ENCODE measurements around the gene SKAP1.
"Not testable (repeated sequence)": the region's sequence is repeated elsewhere in the genome, so short reads cannot be mapped to it uniquely, and the experiment has no call there.

The SKAP1 gene

DNA sequence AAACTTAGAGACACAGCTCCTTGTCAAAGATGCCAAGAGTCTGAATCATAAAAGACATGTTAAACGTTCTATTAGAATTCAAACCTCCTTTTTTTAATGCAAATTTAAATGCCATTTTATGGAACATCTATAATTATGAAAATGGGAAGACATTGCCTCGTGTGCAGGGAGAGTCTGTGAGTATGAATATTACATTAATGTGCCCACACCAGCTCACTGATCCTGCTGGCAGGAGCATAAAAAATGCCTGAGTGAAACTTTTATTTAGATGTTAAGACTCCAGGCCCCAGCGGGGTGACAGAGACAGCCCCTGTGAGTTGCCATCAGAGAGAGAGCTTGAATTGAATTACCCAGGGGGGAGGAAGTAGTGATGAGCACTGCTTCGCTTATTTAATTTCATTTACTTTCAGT, 237.7 kb downstream of the SKAP1 start:
- DNase-seq = no peak

DNA sequence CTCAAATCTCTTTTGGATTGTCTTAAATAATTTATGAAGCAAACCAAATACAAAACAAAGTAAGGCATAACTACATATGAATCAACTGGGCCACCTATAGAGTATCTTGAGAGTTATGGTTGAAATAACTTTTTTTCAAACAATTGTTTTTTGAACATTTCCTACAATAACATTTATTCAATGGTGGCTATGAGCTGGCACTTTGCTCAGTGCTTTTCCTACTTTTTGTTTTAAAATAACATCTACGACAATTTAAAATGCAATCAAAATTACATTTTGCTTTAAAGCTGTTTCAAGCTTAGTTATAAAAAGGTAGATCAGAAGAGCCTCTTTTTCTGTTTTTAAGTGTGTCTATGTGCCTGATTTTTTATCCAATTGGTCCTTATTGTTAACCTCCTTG, 238.7 kb downstream of the SKAP1 start:
- no peak for DNase-seq

DNA sequence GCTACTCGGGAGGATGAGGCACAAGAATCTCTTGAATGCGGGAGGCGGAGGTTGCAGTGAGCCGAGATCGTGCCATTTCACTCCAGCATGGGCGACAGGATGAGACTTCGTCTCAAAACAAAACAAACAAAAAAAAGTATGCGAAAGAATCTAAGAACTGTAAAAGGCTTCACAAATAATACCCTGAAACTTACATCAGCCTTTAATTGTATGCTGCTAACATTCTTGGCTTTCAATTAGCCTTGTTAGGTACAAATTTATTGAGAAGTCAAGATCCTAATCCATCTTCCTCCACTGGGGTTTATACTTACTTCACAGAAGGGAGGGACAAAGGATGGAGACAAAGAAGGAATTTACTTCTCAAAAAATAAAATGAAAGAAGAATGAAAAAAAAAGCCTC, 239.1 kb downstream of the SKAP1 start:
- no peak for DNase-seq

DNA sequence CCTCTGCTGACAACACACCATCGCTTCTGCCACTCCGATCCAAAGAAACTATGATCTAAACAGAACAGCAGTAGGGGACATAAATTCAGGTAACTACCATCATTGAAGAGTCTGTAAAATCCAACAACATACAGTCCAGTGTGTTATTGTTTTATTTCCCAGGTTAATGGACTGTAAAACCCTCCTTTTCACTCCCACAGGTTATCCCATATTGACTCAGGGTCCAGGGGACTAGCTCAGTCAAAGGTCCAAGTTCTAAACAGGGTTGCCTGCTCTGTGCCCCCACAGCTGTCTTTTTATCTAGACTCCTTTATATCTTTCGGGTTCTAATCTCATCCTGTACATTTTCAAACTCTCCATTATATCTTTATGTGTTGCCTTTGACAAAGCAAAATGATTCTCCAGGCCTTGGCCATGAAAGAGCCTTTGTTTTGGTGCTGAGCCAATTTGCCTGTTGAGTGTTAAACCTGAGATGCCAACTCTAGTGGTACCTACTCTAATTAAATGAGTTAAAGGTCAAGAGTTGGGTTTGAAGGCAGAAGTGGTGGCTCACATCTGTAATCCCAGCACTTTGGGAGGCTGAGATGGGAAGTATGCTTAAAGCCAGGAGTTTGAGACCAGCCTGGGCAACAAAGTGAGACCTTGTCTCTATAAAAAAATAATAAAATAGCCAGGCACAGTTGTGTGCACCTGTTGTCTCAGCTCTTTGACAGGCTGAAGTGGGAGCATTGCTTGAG, 242.0 kb downstream of the SKAP1 start:
- DNase-seq = no peak

DNA sequence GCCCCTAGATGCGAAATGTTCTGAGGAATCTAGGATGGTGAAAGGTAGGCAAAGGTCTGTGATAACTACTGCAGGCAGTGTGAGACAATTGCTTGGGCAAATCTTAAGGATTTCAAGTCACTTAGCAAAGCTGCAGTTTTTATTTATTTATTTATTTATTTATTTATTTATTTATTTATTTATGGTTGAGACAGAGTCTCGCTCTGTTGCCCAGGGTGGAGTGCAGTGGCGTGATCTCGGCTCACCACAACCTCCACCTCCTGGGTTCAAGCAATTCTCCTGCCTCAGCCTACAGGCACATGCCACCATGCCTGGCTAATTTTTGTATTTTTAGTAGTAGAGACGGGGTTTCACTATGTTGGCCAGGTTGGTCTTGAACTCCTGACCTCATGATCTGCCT, 243.7 kb downstream of the SKAP1 start:
- DNase-seq = not testable (repeated sequence)

DNA sequence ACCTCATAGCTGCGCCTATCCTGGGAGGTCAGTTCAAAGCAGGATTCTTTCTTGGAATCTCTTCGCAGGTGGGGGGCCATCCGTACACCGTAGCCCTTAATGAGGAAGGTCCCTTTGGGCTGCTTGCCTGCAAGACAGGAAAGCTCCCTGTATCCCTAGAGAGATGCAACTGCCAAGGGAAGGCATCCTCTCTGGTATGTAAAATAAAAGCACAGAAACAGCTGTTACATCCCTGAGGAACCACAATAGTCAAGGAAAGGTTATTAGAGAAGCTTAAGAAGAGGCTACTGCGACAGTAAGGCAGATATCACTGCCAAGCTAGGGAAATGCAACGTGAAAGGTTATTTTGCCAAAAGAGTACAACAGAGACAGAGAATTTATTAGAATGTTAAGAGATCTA, 245.3 kb downstream of the SKAP1 start:
- no peak for DNase-seq

DNA sequence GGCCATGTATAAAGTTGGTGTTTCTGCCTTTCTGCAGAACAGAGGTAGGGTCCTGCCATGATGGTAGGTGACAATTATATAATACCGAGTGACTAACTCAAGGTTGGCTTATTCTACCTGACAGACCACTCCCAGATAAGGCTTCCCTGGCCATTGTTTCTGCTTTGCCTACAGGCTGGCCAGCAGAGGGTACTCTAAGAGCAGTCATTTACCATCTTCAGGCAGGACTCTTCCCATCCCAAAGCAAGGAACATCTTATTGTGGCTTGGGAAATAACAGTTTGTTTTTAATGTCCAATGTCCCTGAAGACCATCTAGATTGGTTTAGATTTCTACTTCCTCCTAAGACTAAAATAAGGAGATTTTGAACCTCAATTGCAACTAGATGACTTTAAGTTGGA, 248.4 kb downstream of the SKAP1 start:
- DNase-seq = no peak

DNA sequence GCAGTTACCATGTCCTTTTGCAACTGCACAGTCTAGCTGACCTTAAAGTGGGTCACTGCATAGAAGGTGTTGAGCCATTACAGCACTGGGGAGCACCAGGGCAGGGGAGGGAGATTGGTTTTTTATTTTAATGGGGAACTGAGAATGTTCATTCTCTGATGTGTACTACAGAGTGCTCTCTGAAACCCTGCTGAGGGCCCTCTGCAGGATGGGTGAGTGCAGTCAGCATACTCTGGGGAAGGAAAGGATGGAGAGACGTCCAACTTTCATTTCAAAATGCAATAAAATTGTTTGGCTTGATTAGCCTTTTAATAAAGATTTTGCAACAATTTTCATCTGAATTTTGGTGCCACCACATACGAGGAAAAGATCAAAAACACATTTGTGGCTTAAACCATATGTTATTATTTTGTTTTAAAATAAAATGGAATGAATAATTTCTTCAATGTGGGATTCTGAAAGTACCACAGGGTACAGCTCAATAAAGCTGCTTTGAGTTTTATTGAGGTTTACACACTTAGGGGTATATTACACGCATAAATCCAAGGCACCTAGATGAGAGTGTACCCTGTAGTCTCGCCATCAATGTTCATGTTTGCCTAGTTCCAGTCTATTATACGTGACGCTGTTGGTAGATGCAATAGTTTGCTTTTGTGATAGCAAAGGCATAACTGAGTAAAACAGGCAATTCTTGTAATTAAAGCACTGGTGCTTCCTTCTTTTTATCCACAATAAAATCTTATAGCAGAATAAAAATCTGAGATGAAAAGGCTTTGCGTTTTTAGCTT, 249.0 kb downstream of the SKAP1 start:
- DNase-seq = no peak

DNA sequence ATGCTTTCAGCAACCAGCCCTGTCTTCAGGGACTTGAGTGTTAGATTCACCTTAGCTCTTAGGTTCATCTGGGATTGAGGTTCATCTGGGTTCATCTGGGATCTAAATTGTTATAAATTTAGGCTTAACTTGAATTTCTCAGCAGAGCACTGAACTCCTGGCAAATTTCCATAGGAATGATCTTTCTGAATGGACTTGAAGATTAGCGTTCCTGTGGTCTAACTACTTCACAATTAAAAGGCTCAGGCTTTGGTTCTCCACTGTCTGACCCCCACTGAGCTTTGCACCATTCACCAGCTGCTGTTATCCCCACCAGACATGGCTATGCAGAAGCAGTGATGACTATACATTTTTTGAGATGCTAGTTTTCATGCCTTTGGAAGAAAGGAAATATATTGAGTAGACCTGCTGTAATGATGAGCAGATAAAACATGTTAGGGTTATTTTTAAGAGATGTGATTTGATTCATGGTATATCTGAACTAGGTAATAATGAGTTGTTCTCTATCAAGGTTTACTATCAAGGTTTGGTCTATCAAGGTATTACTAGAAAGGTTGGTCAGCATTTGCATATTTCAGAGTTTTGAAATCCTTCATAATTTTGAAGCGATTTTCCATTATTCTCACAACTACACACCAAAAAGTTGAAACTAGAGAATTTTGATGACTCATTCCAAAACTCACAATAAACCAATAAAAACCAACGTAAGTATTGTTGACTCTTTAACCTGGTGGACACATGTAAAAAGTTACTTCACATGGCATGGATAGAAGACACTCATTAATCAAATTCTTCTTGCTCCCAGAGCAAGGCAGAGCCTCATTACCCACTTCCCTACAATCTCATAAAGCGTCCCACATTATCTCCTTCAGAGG, 250.7 kb downstream of the SKAP1 start:
- no peak for DNase-seq

DNA sequence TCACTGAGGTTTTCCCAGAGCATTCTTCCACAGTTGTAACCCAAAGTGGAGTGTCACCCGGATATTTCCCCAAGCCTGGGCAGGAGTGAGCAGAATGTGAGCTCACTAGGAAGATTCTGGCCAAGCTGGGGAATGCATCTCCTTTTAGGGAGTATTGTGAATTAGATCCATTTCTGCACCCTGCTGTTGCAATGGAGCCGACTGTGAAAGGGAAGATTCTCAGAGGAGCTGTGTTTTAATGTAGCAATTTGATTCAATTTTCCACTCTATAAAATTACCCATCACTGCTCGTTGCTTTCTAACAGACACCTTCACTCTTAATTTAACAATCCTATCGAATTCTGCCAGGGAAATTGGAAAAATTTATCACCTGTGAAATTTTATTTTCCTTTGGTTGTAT, 251.7 kb downstream of the SKAP1 start:
- DNase-seq = no peak

DNA sequence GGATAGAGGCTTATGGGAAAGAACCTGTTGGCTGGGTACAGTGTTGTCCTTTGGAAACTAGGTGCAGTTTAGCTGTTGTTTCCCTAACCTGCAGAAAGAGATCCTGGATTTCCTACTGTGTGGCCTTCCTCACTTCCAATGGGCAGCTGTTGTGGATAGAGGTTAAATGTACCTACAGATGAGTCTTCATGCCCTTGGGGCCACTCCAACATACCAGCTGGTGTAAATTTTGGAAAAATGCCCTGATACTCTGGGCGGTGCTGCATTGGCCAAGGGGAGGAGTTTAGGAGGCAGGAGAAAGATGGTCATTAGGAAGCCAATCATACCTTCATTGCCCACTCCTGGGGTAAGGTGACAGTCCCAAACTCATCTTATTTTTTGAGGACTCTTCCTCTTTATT, 252.2 kb downstream of the SKAP1 start:
- no peak for DNase-seq

DNA sequence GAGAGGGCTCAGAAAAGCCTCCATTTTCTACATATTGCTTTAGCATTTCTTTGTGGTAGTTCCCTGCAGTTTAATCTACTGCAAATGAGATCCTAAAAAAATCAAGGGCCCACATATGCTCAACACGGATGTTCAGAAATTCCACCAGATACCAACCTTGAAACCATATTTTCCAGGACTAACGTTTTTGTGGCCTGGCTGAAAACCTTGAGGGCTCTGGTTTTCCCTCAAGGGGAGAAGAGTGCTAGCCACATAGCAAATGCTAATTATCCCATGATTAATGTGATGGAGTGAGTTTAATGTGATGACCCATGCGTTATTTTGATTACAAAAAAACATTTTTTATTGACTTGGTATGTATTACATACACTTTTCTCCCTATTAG, 253.6 kb downstream of the SKAP1 start:
- DNase-seq = no peak

DNA sequence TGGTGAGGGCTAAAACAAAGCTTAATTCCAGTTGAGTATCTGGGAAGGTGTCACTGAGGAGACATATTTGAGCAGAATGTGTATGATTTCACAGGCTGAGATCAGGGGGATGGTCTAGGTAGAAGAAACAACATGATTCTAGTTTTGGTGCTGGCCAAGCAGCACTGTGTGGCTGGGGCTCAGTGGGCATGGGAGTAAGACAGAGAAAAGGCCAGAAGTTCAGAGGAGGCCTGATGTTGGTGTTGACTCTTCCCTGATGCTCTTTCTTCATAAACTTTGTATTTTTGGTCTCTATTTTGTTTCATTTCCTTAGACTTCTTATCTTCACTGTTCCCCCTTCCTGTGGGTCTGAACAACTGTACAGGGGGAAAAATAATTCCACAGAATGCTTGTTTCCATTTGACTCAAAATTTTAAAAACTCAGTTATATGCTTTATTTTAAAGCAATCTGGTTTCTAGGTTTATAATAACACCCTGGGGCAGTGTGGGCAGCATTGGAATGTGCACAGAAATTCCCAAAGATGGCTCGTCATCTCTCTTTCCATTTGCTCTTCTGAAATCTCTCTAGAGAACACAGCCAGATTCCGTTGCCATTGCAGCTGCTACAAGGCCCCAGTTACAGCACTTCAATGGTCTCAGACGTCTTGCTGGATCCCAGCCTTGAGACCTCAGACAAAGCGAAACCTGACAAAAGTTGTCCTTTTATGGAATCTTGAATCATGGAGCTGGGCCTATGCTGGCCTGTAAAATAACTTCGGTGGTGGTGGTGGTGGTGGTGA, 254.1 kb downstream of the SKAP1 start:
- DNase-seq = no peak

DNA sequence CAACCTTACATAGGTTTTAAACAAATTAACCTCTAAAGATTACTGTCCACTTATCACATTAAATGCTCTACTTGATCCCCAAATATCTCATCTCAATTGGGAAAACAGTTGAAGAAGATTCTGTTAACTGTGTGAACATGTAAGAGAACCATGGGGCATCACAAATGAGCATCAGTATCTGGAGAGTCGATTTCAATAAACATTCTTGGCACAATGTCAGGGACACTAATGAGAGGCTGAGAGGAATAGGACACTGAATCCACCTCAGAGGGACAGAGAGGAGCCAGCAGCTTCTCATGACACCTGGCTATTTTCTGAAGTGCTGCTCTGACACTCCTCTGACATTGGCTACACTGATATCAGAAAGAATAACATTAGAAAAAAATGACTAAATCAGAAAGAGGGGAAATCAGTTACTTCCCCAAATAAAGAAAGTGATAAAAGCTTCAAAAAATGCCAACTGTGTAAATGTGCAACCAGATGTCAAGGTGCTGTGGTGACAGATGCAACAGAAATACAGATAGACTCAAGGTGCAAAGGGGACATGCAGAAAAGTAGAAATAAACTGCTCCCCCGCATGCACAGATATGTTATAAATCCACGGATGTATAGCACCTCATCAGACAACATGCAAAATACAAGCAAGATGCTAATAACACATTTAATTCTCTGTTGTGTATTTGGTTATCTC, 255.0 kb downstream of the SKAP1 start:
- no peak for DNase-seq

DNA sequence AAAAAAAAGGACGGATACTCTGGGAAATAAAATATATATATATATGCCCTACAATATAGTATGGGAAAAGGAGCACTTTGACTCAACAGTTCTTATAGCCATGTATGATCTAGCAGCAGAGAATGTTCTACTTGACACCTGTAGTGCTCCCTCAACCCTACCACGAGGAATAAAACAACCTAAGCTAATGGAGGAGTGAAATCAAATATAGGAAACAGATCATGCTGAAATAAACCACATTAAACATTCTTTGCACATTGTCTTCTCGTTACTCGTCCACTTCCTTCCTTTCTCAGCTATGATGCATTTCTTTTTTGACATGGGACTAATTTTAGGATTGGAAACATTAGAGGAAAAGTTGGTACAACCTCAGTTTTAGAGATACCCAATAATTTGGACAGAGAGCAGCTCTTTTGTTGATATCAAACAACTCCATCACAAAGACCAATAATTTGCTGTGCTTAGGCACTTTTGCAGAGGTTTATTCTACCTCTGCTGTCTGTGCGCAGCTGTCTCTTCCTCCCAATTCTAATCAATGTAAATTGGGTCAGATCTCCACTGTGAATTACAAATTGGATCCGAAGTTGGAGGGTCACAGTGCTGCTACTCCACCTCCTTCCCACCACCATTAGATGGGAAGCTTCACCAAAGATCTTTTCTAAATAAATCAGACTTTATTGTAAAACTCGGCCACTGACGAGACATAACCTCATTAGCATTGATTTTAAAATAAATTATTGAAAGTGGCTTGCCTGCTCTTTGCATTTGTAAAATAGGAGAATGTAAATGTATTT, 256.6 kb downstream of the SKAP1 start:
- no peak for DNase-seq

DNA sequence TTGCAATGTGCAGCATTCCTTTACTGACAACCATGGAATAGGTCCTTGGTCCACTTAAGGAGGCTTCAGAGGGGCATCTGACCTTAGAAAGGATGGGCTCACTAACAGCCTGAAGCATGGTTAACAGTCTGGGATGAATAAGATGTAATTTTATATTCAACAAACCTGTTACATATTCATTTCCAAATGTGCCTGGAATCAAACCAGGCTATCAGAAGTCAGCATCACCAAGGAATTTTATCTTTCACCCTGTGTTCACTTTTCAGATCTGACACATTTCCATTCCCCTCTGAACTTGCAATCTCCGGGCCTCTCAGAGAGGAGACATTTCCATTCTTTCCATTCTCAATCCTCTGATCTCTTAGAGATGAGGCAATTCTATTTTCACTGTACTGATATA, 260.1 kb downstream of the SKAP1 start:
- DNase-seq = no peak

DNA sequence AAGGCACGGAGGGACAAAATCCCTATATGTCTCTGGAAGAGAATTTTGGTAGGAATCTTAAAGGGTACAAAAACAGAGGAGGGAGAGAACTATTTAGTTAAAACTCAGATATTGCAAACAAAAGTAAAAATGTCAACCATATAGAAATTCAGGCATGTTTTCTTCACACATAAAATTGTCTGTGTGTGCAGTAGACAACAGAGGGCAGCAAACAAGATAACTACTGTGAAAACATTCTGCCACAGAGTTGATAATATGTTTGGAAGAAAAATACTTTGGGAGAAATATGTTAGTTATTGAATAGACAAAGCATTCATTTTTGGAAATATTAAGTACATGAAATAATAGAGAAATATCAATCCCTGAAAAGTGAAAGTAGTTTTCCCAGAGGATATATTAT, 266.2 kb downstream of the SKAP1 start:
- no peak for DNase-seq

DNA sequence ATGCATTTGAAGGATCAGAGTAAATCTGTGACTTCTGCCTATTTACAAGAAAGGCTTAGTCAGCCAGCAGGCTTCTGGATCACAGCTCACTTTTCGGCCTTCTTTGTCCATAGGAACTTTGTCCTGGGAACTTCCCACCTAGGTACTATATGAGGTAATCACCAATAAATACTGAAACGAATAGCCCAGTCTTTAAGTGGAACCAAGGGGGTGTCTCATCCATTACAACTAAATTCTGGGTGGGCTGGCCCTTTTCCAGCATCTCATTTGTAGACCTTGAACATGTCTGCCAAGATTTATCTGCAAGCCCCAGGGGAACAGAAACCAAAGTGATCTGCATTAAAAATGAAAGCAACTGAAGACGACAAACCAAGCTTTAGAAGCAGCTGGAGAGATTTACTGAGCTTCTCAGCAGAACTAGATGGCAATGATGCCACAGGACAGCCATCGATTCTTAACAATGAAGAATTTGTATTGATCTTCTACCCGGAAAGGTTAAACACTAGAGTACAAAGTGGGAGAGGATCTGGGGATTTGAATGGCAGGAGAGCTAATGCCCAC, 267.0 kb downstream of the SKAP1 start:
- DNase-seq = no peak

DNA sequence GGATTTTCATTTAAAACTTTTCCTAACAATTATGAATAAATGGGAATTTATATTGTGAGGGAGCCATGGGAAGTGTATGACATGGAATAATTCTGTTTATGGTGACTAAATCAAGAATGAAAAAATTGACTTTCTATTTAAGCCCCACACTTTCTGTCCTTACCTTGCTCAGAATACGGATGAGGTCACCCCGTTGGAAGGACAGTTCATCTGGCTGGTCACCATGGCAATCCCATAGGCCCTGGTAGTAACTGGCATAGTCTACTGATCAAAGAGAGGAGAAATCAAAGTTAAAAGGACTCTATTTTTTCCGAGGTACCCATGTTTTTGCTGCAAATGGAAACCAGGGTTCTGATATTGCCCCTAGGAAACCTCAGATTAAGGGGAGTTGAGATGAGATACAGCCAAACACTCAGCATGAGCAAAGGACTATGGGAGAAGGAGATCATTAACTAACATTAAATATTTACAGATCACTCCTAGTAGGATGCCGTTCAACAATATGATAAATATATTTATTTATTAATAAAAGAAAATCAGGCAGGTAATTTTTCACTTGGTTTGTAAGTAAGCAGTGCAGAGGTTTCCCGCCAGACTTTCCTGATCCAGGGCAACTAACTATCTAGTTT, 267.6 kb downstream of the SKAP1 start:
- no peak for DNase-seq

DNA sequence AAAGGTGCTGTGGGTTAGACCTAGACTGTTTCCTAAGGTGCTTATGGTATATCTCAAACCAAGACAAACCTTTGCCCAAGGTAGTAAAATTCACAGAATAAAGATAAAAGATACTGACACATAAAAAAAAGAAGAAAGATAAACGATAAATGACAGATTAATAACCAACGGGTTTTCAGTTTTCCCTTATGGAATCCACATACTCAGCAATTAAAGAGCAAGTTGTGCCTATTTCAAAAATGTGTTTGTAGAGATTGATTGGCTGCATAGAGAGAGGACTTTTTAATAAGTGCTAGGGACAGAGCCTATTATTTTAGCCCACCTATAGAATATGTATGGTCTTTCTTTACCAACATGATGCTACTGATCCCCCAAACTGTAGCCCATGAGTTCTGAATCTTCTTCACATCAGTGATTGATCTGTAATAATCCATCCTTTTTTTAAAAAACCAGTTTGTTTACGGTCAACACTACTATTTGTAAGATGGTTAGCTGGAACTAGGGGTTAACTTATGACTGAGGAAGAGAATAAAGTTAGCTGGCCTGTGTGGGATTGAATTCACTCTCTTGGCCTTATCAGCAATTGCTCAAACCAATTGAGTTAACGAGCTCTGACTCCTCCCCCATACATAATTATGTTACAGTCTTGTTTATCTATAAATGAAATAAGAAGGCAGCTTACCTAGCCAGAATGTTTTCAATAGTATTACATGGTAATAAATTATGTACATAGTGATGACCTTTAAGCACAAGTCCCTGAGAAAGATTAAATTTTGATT, 268.7 kb downstream of the SKAP1 start:
- no peak for DNase-seq

All from KG1 (cell line).